ENCODE results near the gene MROH2A.

MROH2A gene

DNA sequence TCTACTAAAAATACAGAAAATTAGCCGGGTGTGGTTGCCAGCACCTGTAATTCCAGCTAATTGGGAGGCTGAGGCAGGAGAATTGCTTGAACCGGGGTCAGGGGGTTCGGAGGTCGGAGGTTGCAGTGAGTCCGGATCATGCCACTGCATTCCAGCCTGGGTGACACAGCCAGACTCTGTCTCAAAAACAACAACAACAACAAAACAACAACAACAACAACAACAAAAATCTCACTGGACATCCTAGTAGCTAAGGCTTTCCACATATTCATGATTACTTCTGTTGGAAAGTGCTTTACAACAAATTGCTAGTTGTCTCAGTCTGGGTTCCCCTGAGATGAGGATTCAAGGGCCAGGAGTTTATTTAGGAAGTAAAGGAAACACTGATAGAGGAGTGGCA is 4.3 kb upstream of the MROH2A start:
- Histone ChIP-seq H2AFZ (ENCODE audit: insufficient read depth, low read length, poor library complexity) (no peak overlapping the region), H3K4ac (ENCODE audit: low read depth, low read length) (no peak overlapping the region), H3K79me2 (ENCODE audit: control insufficient read depth, insufficient read depth, low read length, poor library complexity) (no peaks in the 10 kb centered on the region), H3K4me1 (ENCODE audit: control insufficient read depth in 1 of 2, insufficient read depth in 2 of 2, low read length in 2 of 2) (no peaks in the 10 kb centered on the region), H3K14ac (ENCODE audit: low read length) (no peak overlapping the region), H2AK5ac (ENCODE audit: low read length) (no peak overlapping the region), H3K9me3 (ENCODE audit: insufficient read depth, low read depth, low read length) (peaks cover 15% of the 10 kb centered on the region), H3K4me2 (ENCODE audit: low read length) (no peak overlapping the region), H3K79me1 (ENCODE audit: low read length) (no peaks in the 10 kb centered on the region), H4K12ac (ENCODE audit: low read depth, low read length) (no peak overlapping the region), H2BK12ac (ENCODE audit: low read length) (no peak overlapping the region), H3K4me3 (ENCODE audit: low read depth, low read length) (no peak overlapping the region), H4K91ac (ENCODE audit: low read depth, low read length) (no peak overlapping the region), H2BK120ac (ENCODE audit: insufficient read depth, low read length, poor library complexity) (no peak overlapping the region), H3K9ac (ENCODE audit: low read length) (no peak overlapping the region), H3K27me3 (ENCODE audit: insufficient read depth, low read length) (no peaks in the 10 kb centered on the region), H2BK5ac (ENCODE audit: low read depth, low read length, poor library complexity) (no peak overlapping the region), H3K23ac (ENCODE audit: low read length) (no peak overlapping the region), H3K18ac (ENCODE audit: low read length) (no peak overlapping the region), H3K27ac (ENCODE audit: low read depth, low read length) (no peak overlapping the region), H3K36me3 (ENCODE audit: control insufficient read depth in 1 of 2, insufficient read depth in 2 of 2, low read length in 2 of 2) (no peaks in the 10 kb centered on the region), H4K8ac (ENCODE audit: low read depth, low read length) (no peak overlapping the region)
- no CpG with 5 or more reads among the region's 5 CpGs for WGBS (ENCODE audit: extremely low coverage, insufficient coverage, insufficient read length)
- no peak for DNase-seq

DNA sequence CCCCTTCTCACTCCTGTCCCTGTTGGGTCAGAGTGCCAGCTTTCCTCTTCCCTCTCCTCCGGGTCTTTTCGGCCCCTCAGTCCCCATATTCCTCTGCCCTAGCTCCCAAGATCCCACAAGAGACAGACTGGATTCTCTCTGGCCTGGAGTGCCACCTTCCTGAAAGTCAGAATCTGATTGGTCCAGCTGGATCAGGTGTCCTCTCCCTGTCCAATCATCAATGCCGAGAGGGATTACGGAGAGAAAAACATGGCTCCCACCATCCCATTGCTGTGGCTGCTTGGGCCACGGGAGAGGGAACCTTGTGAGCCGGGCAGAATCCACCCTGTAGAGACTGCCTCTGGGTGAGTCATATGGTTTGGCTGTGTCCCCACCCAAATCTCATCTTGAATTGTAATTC is 2.7 kb upstream of the MROH2A start:
- H4K91ac ChIP-seq (ENCODE audit: low read depth, low read length) = no peak overlapping the region
- no peak overlapping the region for H3K18ac ChIP-seq (ENCODE audit: low read length)
- no peak overlapping the region for H3K4me3 ChIP-seq (ENCODE audit: low read depth, low read length)
- no peak overlapping the region for H2AK5ac ChIP-seq (ENCODE audit: low read length)
- no peak overlapping the region for H2BK120ac ChIP-seq (ENCODE audit: insufficient read depth, low read length, poor library complexity)
- no peak overlapping the region for H3K23ac ChIP-seq (ENCODE audit: low read length)
- no peaks in the 10 kb centered on the region for H3K27me3 ChIP-seq (ENCODE audit: insufficient read depth, low read length)
- H3K36me3 ChIP-seq (ENCODE audit: control insufficient read depth in 1 of 2, insufficient read depth in 2 of 2, low read length in 2 of 2) = no peaks in the 10 kb centered on the region
- H3K9ac ChIP-seq (ENCODE audit: low read length) = no peak overlapping the region
- H3K14ac ChIP-seq (ENCODE audit: low read length) = no peak overlapping the region
- H2BK12ac ChIP-seq (ENCODE audit: low read length) = no peak overlapping the region
- no peak overlapping the region for H3K4me2 ChIP-seq (ENCODE audit: low read length)
- no peak for DNase-seq
- H3K79me1 ChIP-seq (ENCODE audit: low read length) = no peaks in the 10 kb centered on the region
- H3K9me3 ChIP-seq (ENCODE audit: insufficient read depth, low read depth, low read length) = peaks cover 20% of the 10 kb centered on the region
- no peak overlapping the region for H4K8ac ChIP-seq (ENCODE audit: low read depth, low read length)
- H3K4ac ChIP-seq (ENCODE audit: low read depth, low read length) = no peak overlapping the region
- no peak overlapping the region for H2AFZ ChIP-seq (ENCODE audit: insufficient read depth, low read length, poor library complexity)
- H3K79me2 ChIP-seq (ENCODE audit: control insufficient read depth, insufficient read depth, low read length, poor library complexity) = no peaks in the 10 kb centered on the region
- H4K12ac ChIP-seq (ENCODE audit: low read depth, low read length) = no peak overlapping the region
- H3K27ac ChIP-seq (ENCODE audit: low read depth, low read length) = no peak overlapping the region
- no peak overlapping the region for H2BK5ac ChIP-seq (ENCODE audit: low read depth, low read length, poor library complexity)
- no peaks in the 10 kb centered on the region for H3K4me1 ChIP-seq (ENCODE audit: control insufficient read depth in 1 of 2, insufficient read depth in 2 of 2, low read length in 2 of 2)
- no CpG with 5 or more reads among the region's 6 CpGs for WGBS (ENCODE audit: extremely low coverage, insufficient coverage, insufficient read length)

DNA sequence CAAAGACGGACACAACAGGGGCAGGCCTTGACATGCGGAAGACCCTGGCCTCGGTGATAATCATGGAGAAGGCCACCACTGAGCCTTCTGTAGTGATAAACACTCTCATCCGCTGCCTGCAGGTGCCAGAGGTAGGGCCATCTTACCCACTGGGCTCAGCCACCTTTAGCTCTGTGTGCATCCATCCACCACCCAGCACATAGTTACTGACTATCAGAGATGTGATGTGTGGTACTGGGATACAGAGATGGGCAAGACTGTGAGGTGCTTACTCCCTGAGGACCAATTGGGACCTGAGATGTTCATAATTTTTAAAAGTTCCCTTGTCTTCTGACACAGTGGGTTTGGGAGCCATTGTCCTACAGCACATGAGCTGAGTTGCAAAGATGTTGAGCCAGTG is 1.6 kb downstream of the MROH2A start:
- WGBS (ENCODE audit: extremely low coverage, insufficient coverage, insufficient read length) = no CpG with 5 or more reads among the region's 4 CpGs
- no peak overlapping the region for H4K8ac ChIP-seq (ENCODE audit: low read depth, low read length)
- no peak overlapping the region for H3K18ac ChIP-seq (ENCODE audit: low read length)
- no peak overlapping the region for H3K9ac ChIP-seq (ENCODE audit: low read length)
- H2BK5ac ChIP-seq (ENCODE audit: low read depth, low read length, poor library complexity) = no peak overlapping the region
- H3K4me2 ChIP-seq (ENCODE audit: low read length) = no peak overlapping the region
- no peaks in the 10 kb centered on the region for H3K4me1 ChIP-seq (ENCODE audit: control insufficient read depth in 1 of 2, insufficient read depth in 2 of 2, low read length in 2 of 2)
- no peak overlapping the region for H2AFZ ChIP-seq (ENCODE audit: insufficient read depth, low read length, poor library complexity)
- no peak overlapping the region for H2BK120ac ChIP-seq (ENCODE audit: insufficient read depth, low read length, poor library complexity)
- H3K9me3 ChIP-seq (ENCODE audit: insufficient read depth, low read depth, low read length) = peaks cover 18% of the 10 kb centered on the region
- H3K79me1 ChIP-seq (ENCODE audit: low read length) = no peaks in the 10 kb centered on the region
- DNase-seq = no peak
- H3K27me3 ChIP-seq (ENCODE audit: insufficient read depth, low read length) = no peaks in the 10 kb centered on the region
- H3K23ac ChIP-seq (ENCODE audit: low read length) = no peak overlapping the region
- H4K91ac ChIP-seq (ENCODE audit: low read depth, low read length) = no peak overlapping the region
- no peak overlapping the region for H3K4me3 ChIP-seq (ENCODE audit: low read depth, low read length)
- no peak overlapping the region for H3K27ac ChIP-seq (ENCODE audit: low read depth, low read length)
- H3K4ac ChIP-seq (ENCODE audit: low read depth, low read length) = no peak overlapping the region
- no peak overlapping the region for H4K12ac ChIP-seq (ENCODE audit: low read depth, low read length)
- H3K14ac ChIP-seq (ENCODE audit: low read length) = no peak overlapping the region
- no peaks in the 10 kb centered on the region for H3K36me3 ChIP-seq (ENCODE audit: control insufficient read depth in 1 of 2, insufficient read depth in 2 of 2, low read length in 2 of 2)
- H3K79me2 ChIP-seq (ENCODE audit: control insufficient read depth, insufficient read depth, low read length, poor library complexity) = no peaks in the 10 kb centered on the region
- H2BK12ac ChIP-seq (ENCODE audit: low read length) = no peak overlapping the region
- H2AK5ac ChIP-seq (ENCODE audit: low read length) = no peak overlapping the region

DNA sequence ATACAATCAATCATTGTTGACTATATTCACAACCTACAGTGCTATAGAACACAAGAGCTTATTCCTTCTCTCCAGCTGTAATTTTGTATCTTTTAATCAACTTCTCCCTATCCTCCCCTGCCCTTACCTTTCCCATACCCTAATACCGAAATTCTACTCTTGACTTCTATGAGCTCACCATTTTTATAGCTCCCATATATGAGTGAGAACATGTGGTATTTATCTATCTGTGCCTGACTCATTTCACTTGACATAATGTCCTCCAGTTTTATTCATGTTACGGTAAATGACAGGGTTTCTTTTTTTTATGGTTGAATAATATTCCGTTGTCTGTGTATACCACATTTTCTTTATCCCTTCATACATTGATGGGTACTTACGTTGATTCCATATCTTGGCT is 2.6 kb downstream of the MROH2A start:
- no peak overlapping the region for H3K4me3 ChIP-seq (ENCODE audit: low read depth, low read length)

More for the DNA sequence above, 2.6 kb downstream of the MROH2A start:
- Histone ChIP-seq H3K36me3 (ENCODE audit: control insufficient read depth in 1 of 2, insufficient read depth in 2 of 2, low read length in 2 of 2) (no peaks in the 10 kb centered on the region), H3K79me1 (ENCODE audit: low read length) (no peaks in the 10 kb centered on the region), H3K4me1 (ENCODE audit: control insufficient read depth in 1 of 2, insufficient read depth in 2 of 2, low read length in 2 of 2) (no peaks in the 10 kb centered on the region), H2AK5ac (ENCODE audit: low read length) (no peak overlapping the region), H2BK5ac (ENCODE audit: low read depth, low read length, poor library complexity) (no peak overlapping the region), H3K79me2 (ENCODE audit: control insufficient read depth, insufficient read depth, low read length, poor library complexity) (no peaks in the 10 kb centered on the region), H3K9me3 (ENCODE audit: insufficient read depth, low read depth, low read length) (peaks cover 14% of the 10 kb centered on the region), H3K14ac (ENCODE audit: low read length) (no peak overlapping the region), H4K12ac (ENCODE audit: low read depth, low read length) (no peak overlapping the region), H3K4ac (ENCODE audit: low read depth, low read length) (no peak overlapping the region), H3K4me2 (ENCODE audit: low read length) (no peak overlapping the region), H2BK120ac (ENCODE audit: insufficient read depth, low read length, poor library complexity) (no peak overlapping the region), H3K23ac (ENCODE audit: low read length) (no peak overlapping the region), H3K27ac (ENCODE audit: low read depth, low read length) (no peak overlapping the region), H4K91ac (ENCODE audit: low read depth, low read length) (no peak overlapping the region), H3K18ac (ENCODE audit: low read length) (no peak overlapping the region), H3K27me3 (ENCODE audit: insufficient read depth, low read length) (no peaks in the 10 kb centered on the region), H3K9ac (ENCODE audit: low read length) (no peak overlapping the region), H4K8ac (ENCODE audit: low read depth, low read length) (no peak overlapping the region), H2BK12ac (ENCODE audit: low read length) (no peak overlapping the region), H2AFZ (ENCODE audit: insufficient read depth, low read length, poor library complexity) (no peak overlapping the region)
- WGBS (ENCODE audit: extremely low coverage, insufficient coverage, insufficient read length) = 100% methylated on average over 1 of the region's 4 CpGs
- no peak for DNase-seq
